HCT116 (cell line): ENCODE data around the gene FGF18. TPM values are rescaled to one million over a fixed set of nuclear protein-coding genes. Genes with fewer than 3 reads are reported as not detected.
A peak's percentile ranks its signal among the peaks of the same experiment; 100 is the strongest.

Experiments
- ATAC-seq: fragments of 200-7000 bp; cut with Tn5 transposase; 2 replicates; pipeline ENCODE4 v1.9.1; 2020; ENCODE audit warnings: mild to moderate bottlenecking, moderate library complexity
- BruUV-seq: library from RNA; stranded (reverse); fragments of 400-500 nt; replicated peaks from 2 replicates; lab custom pipeline; 2021; lab: Mats Ljungman, UMichigan
- CTCF ChIA-PET: fragments of 300-600 bp; sonication (Branson Sonifier 250); formaldehyde crosslinking; loops from one replicate; lab custom pipeline; 2021; ENCODE audit warnings: antibody characterized with exemption; lab: Charles Lee
- POLR2A ChIA-PET: fragments of 300-600, 350-600 bp; sonication (Branson Sonifier 250); formaldehyde crosslinking; loops from one replicate; lab custom pipeline; 2021; ENCODE audit warnings: antibody characterized with exemption; lab: Charles Lee
- RAD21 ChIA-PET, 2 experiments: fragments of 300-600 bp; sonication (Branson Sonifier 250); formaldehyde crosslinking; loops; one replicate each; lab custom pipeline; 2023; ENCODE audit warnings: low total read pairs in 2 of 2; ENCODE audit not compliant: uncharacterized antibody in 2 of 2, unreplicated experiment in 2 of 2, low non-redundant PET in 1 of 2; lab: Charles Lee
- DNase-seq: peaks from one replicate; pipeline ENCODE4 v3.0.0-alpha.2; 2010; ENCODE audit warnings: low read depth, low spot score
- H2AFZ ChIP-seq: fragments of 200-600 bp; shearing (Covaris generic), sonication (generic); 2 replicates; pipeline ENCODE4 v1.6.1; 2017; ENCODE audit warnings: low read depth, mixed run types, mixed read lengths, antibody characterized with exemption, low read length; ENCODE audit not compliant: poor library complexity, severe bottlenecking
- H3K27ac ChIP-seq: 2 replicates; pipeline ENCODE4 v1.5.1; 2012; ENCODE audit warnings: low read depth, low read length
- H3K27me3 ChIP-seq: fragments of 200-600 bp; sonication (generic); 2 replicates; pipeline ENCODE4 v1.6.1; 2016; ENCODE audit warnings: mixed run types, low read length, mixed read lengths; ENCODE audit not compliant: insufficient read depth
- H3K36me3 ChIP-seq, 2 experiments: fragments of 200-500 bp in 1 of 2; fragments of 200-600 bp in 1 of 2; sonication (Bioruptor generic) in 1 of 2; sonication (generic) in 1 of 2; 2 replicates each; pipeline versions ENCODE4 v1.5.1 to v1.6.1; 2014 to 2016; ENCODE audit warnings: low read length in 2 of 2, inconsistent platforms in 1 of 2, mixed read lengths in 1 of 2, mixed run types in 1 of 2; ENCODE audit not compliant: insufficient read depth in 2 of 2, control insufficient read depth in 1 of 2
- H3K4me1 ChIP-seq, 2 experiments: fragments of 200-600 bp in 1 of 2; sonication (generic) in 1 of 2; 2 replicates each; pipeline versions ENCODE4 v1.5.1 to v1.6.1; 2012 to 2017; ENCODE audit warnings: low read length in 2 of 2, inconsistent platforms in 1 of 2, mild to moderate bottlenecking in 1 of 2, mixed read lengths in 1 of 2, mixed run types in 1 of 2, moderate library complexity in 1 of 2; ENCODE audit not compliant: insufficient read depth in 2 of 2, control insufficient read depth in 1 of 2
- H3K4me2 ChIP-seq: fragments of 200-600 bp; sonication (generic); 2 replicates; pipeline ENCODE4 v1.6.1; 2017; ENCODE audit warnings: mixed run types, low read length, mixed read lengths
- H3K4me3 ChIP-seq, 2 experiments: fragments of 200-600 bp in 1 of 2; sonication (generic) in 1 of 2; replicated peaks in 1 of 2; 2 replicates each; pipeline ENCODE4 v1.5.1; 2011 to 2016; ENCODE audit warnings: low read length in 2 of 2, control low read depth in 1 of 2, low read depth in 1 of 2, mild to moderate bottlenecking in 1 of 2, mixed read lengths in 1 of 2, mixed run types in 1 of 2
- H3K79me2 ChIP-seq: fragments of 200-600 bp; sonication (generic); 2 replicates; pipeline ENCODE4 v1.6.1; 2017; ENCODE audit warnings: mild to moderate bottlenecking, mixed run types, low read length, moderate library complexity, mixed read lengths; ENCODE audit not compliant: insufficient read depth
- H3K9ac ChIP-seq: fragments of 200-600 bp; sonication (generic); 2 replicates; pipeline ENCODE4 v1.6.1; 2016; ENCODE audit warnings: low read length, mixed read lengths
- H3K9me2 ChIP-seq: fragments of 200-600 bp; sonication (generic), shearing (Covaris generic); 2 replicates; pipeline ENCODE4 v1.6.1; 2017; ENCODE audit warnings: mixed run types, mild to moderate bottlenecking, moderate library complexity; ENCODE audit not compliant: insufficient read depth
- H3K9me3 ChIP-seq, 2 experiments: fragments of 200-500 bp in 1 of 2; fragments of 200-600 bp in 1 of 2; sonication (Bioruptor generic) in 1 of 2; sonication (generic) in 1 of 2; 2 replicates each; pipeline ENCODE4 v1.6.1; 2014 to 2017; ENCODE audit warnings: low read length in 2 of 2, mixed read lengths in 2 of 2, inconsistent platforms in 1 of 2, low read depth in 1 of 2, mild to moderate bottlenecking in 1 of 2, mixed run types in 1 of 2, moderate library complexity in 1 of 2; ENCODE audit not compliant: control insufficient read depth in 1 of 2, insufficient read depth in 1 of 2
- H4K20me1 ChIP-seq: fragments of 200-600 bp; sonication (generic), shearing (Covaris generic); 2 replicates; pipeline ENCODE4 v1.6.1; 2017; ENCODE audit warnings: mixed run types, mild to moderate bottlenecking, moderate library complexity; ENCODE audit not compliant: insufficient read depth
- EGR1 ChIP-seq: IDR thresholded peaks from 2 replicates; pipeline ENCODE4 v1.6.1; 2012; ENCODE audit warnings: low read depth
- POLR2AphosphoS5 ChIP-seq: IDR thresholded peaks from 2 replicates; pipeline ENCODE4 v1.6.1; 2011; ENCODE audit warnings: mild to moderate bottlenecking, low read depth, low read length, moderate library complexity
- SRF ChIP-seq: IDR thresholded peaks from 2 replicates; pipeline ENCODE4 v1.6.1; 2012; ENCODE audit warnings: low read depth
- intact Hi-C: fragments of 100-400 bp; cut with micrococcal nuclease; formaldehyde crosslinking; loops from 2 replicates; pipeline ENCODE4 v1.10.0; 2022
- total RNA-seq: library from RNA; stranded (reverse); gene quantifications from one replicate; pipeline ENCODE4 v1.2.1, GENCODE V29; 2021; ENCODE audit not compliant: unreplicated experiment
- TF ChIP-seq, protein P1 (sequence below), 3 experiments: fragments of 200-600 bp in 1 of 3; sonication (generic) in 1 of 3; IDR thresholded peaks in 2 of 3; conservative IDR thresholded peaks in 1 of 3; 2 replicates each; pipeline ENCODE4 v1.5.1; 2012 to 2017; ENCODE audit warnings: low read depth in 2 of 3, low read length in 2 of 3, antibody characterized with exemption in 1 of 3, borderline replicate concordance in 1 of 3, control low read depth in 1 of 3, mild to moderate bottlenecking in 1 of 3, mixed read lengths in 1 of 3, mixed run types in 1 of 3, moderate library complexity in 1 of 3; ENCODE audit not compliant: insufficient read depth in 1 of 3

The FGF18 gene
- total RNA-seq, 1 experiment from 2014 or later, result 0.96 TPM

GRCh38 chr5:171415115-171415730 is 4.2 kb upstream of the FGF18 start:
- H3K9ac ChIP-seq, result no peak overlapping the region
- TF ChIP-seq SRF (no peak), POLR2AphosphoS5 (peak; percentile 9; the same call in 1 of the 2 replicates)
- no TSS peak for BruUV-seq
- CTCF ChIA-PET, result interaction anchor here (0.9 kb wide), 1 partner anchor 10 kb away, joined by 4 read pairs; no protein-coding TSS in a partner anchor
- no peak overlapping the region for H2AFZ ChIP-seq
- H3K27me3 ChIP-seq, result no peaks in the 10 kb centered on the region
- H3K27ac ChIP-seq, result no peak overlapping the region
- ATAC-seq (no peak), DNase-seq (no peak)
- H4K20me1 ChIP-seq, result peaks cover 47% of the 10 kb centered on the region
- intact Hi-C loops, result no loop called here
- peaks cover 47% of the 10 kb centered on the region for H3K79me2 ChIP-seq
- RAD21 ChIA-PET, result no interaction called here
- H3K9me2 ChIP-seq, result no peaks in the 10 kb centered on the region
- no peak overlapping the region for H3K4me2 ChIP-seq
- no peaks in the 10 kb centered on the region for H3K9me3 ChIP-seq
- peaks cover 0 to 55% of the 10 kb centered on the region in 2 experiments; a peak in 3 of 4 replicates for H3K4me1 ChIP-seq
- POLR2A ChIA-PET, result interaction anchor here (0.8 kb wide), 1 partner anchor 16 kb away, joined by 3 read pairs; no protein-coding TSS in a partner anchor
- no peak overlapping the region for H3K4me3 ChIP-seq
- peaks cover 25 to 27% of the 10 kb centered on the region in 2 experiments for H3K36me3 ChIP-seq

GRCh38 chr5:171416160-171417049 is 3.0 kb upstream of the FGF18 start:
- peaks cover 0 to 55% of the 10 kb centered on the region in 2 experiments; a peak in 3 of 4 replicates for H3K4me1 ChIP-seq
- no peak overlapping the region for H3K27ac ChIP-seq
- TF ChIP-seq, protein P1, sequence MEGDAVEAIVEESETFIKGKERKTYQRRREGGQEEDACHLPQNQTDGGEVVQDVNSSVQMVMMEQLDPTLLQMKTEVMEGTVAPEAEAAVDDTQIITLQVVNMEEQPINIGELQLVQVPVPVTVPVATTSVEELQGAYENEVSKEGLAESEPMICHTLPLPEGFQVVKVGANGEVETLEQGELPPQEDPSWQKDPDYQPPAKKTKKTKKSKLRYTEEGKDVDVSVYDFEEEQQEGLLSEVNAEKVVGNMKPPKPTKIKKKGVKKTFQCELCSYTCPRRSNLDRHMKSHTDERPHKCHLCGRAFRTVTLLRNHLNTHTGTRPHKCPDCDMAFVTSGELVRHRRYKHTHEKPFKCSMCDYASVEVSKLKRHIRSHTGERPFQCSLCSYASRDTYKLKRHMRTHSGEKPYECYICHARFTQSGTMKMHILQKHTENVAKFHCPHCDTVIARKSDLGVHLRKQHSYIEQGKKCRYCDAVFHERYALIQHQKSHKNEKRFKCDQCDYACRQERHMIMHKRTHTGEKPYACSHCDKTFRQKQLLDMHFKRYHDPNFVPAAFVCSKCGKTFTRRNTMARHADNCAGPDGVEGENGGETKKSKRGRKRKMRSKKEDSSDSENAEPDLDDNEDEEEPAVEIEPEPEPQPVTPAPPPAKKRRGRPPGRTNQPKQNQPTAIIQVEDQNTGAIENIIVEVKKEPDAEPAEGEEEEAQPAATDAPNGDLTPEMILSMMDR (IDR thresholded peaks at IDR 0.05 in 2 of 3, conservative IDR thresholded peaks at IDR 0.05 in 1 of 3; ENCODE audit: borderline replicate concordance in 1 of 3, insufficient read depth in 1 of 3, low read depth in 2 of 3, low read length in 2 of 3), result no peak
- peak; percentile 18; the same call in 1 of the 2 replicates for TF ChIP-seq POLR2AphosphoS5
- no peak for TF ChIP-seq EGR1
- TF ChIP-seq, all 23 proteins: peak for 1
- intact Hi-C loops, result no loop called here
- Histone ChIP-seq H3K4me3 (no peak overlapping the region), H3K4me2 (no peak overlapping the region), H3K36me3 (peaks cover 18 to 20% of the 10 kb centered on the region in 2 experiments), H3K79me2 (peaks cover 36% of the 10 kb centered on the region), H3K9me3 (no peaks in the 10 kb centered on the region), H4K20me1 (peaks cover 38% of the 10 kb centered on the region), H3K27me3 (no peaks in the 10 kb centered on the region), H3K9me2 (no peaks in the 10 kb centered on the region), H3K9ac (no peak overlapping the region; the same call in 1 of the 2 replicates), H2AFZ (no peak overlapping the region)
- ChIA-PET RAD21 (no interaction called here), CTCF (no interaction called here), POLR2A (no interaction called here)
- ATAC-seq, result no peak
- TSS peak; percentile 5 for BruUV-seq
- DNase-seq, result no peak
